Fibroblast of peridontal ligament (primary cell): Measurements from ENCODE around the gene RAB27B.
"Not testable (repeated sequence)": the region's sequence is repeated elsewhere in the genome, so short reads cannot be mapped to it uniquely, and the experiment has no call there.

ENCODE experiments used
- DNase-seq: peaks from one replicate; pipeline ENCODE4 v3.0.0-alpha.2; 2010; ENCODE audit errors: extremely low read depth

RAB27B gene

DNA sequence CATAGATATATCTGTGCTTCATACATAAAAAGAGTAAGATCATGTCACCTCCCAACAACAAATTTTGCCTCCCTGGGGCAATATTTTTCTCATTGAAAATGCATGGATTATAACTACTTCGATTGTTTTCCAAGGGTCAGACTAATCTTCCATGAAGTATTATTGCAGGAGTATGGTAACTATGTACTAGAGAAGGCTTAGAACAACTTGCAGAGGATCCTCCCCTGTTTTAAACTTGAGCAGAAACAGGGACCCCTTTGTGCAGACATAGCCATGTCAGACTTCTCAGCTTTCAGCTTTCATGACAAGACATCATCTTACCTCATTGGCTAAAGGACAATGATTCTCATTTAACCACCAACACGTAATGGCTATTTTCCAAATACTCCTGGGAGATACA lies 13.2 kb upstream of the RAB27B start:
- no peak for DNase-seq

DNA sequence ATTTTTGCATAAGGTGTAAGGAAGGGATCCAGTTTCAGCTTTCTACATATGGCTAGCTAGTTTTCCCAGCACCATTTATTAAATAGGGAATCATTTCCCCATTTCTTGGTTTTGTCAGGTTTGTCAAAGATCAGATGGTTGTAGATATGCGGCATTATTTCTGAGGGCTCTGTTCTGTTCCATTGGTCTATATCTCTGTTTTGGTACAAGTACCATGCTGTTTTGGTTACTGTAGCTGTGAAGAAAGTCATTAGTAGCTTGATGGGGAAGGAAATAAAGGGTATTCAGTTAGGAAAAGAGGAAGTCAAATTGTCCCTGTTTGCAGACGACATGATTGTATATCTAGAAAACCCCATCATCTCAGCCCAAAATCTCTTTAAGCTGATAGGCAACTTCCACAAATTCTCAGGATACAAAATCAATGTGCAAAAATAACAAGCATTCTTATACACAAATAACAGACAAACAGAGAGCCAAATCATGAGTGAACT lies 7.4 kb upstream of the RAB27B start:
- DNase-seq: not testable (repeated sequence)

DNA sequence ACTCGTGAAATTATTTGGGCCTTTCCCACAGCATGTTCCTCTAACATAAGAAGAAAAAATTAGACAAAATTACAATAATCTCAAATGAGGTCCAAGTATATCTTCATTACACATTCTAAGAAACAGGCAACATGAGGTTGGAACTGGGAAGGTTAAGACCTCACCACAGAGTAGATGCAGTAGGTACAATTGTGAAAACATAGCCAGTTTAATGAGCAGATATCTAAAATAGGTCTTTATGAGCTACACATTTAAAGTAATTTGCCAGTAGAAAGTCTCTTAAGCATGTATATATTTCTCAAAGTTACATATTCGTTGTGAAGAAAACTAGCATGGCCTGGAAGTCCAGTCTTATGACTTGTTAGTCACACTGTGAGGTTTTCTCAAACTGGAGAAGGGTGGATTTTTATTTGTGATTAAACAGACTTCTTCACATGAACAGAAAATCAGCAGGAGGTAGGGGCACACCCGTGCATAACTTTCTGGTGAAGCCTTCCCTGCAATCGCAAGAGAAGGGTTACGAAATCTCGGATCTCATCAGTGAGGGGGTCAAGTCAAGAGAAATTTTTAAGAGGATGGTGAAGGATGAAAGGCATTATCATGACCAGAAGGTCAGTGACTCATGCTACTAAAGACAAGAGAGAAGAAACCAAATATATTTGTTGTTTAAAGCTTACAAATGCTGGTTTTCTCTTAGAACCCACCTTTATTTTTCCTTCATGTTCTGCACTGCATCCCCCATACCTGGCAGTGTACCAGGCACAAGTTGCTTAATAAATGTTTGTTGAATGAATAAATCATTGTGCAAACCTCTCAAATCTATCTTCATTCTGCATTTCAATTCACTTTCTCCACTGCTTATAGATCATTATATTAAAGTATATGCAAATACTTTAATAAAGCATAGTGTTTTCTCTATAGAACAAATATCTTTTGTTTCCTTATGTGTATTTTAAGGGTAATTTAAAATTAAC lies 5.1 kb upstream of the RAB27B start:
- DNase-seq: peak; percentile 95

DNA sequence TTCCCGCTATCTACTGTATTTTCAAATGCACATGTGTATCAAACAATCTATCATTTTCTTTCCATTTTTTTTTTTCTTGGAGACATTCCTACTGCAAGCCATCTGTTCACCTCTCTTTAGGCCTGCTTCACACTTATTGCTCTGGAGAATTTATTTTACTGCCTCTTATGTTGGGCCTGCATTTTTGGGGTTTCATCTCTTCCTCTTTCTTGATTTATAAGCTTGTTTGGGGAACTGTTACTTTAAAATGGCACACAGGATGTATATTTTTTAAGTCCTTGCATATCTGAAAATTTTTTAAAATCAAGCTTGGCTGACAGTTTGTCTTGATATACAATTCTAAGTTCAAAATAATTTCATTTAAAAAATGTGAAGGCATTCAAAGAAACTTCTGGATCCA lies 3.5 kb upstream of the RAB27B start:
- DNase-seq: no peak

DNA sequence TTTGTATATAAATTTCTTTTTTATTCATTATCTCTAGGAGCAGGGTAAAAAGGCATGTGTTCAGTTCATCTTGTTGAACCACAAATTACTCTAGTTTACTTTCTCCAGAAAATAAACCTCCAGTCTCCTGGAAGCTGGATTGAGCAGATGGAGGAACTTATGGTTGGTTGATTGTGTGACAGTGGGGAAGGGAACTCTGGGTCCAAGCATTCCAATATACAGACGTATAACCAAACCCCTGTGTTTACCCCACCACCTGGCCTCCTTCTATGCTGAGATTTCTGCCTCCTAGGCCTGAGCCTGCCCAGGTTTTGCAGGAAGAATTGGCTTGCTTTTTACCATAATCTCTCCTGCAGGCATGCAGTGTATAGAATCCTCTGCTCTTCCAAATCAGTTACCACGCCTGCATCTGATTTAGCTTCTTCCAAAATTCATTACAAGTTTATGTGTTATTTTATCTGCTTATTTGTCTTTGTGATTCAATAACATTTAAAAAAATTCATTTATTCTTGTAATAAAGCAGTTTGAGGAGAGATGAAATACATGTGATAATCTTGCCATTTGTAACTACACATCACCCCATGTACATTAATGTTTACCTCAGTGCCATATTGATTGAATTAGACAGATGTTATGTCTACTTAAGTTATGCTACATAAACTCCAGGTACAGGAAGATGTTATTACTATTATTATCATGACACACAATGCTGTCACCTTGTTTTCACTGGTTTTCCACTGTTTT lies 2.5 kb upstream of the RAB27B start:
- no peak for DNase-seq

DNA sequence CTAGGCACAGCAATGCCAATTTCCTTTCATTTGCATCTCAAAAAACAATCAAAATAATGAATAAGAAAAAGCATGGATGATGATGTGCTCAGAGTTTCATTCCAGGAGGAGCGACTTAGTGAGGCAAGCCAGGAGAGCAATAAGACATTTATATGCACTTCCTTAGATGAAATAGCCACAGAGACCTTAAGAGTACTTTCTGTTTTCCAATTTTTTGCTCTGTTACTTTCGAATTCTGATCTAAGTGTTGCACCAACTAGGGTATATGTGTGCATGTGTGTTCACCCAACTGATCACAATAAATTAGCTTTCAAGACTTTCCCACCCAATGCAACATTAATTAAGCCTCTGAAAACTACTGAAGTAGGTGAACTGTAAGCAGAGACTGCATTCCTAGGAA lies 709 bp downstream of the RAB27B start:
- peak; percentile 34 for DNase-seq

DNA sequence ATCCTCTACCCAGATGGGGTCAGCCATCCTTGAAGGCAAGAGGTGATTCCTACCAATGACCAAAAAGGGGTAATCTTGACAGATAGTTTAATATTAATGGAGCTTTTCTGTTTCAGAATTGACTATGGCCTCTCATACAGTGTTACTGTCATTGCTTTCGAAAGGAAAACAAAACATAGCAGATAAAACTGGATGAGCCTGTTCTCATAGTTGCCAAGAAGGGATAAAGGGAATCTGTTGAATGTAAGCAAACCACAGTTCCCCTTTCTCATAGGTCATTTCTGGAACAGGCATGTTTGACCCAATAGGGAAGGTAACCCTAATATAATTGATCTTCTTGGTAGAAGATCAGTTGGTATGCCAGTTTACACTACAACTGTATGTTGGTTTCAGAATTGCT lies 1.6 kb downstream of the RAB27B start:
- no peak for DNase-seq

DNA sequence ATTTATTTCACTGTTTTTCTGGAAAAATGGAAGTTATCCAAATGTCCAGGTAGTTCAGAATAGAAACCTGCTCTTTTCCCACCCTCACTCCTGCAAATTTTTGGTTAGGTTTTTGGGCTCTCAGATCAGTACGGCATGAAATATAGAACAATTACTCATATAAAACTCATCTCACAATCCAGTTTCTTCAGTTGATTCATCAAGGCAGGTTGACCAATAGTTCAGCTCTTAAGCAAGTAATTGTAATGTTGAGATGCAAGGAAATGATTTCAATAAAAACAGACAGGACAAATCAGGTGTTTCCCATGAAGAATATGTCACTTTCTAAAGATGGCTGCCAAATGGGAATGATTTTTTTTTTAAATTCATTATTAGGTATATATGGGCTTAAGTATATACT lies 2.0 kb downstream of the RAB27B start:
- DNase-seq: no peak

DNA sequence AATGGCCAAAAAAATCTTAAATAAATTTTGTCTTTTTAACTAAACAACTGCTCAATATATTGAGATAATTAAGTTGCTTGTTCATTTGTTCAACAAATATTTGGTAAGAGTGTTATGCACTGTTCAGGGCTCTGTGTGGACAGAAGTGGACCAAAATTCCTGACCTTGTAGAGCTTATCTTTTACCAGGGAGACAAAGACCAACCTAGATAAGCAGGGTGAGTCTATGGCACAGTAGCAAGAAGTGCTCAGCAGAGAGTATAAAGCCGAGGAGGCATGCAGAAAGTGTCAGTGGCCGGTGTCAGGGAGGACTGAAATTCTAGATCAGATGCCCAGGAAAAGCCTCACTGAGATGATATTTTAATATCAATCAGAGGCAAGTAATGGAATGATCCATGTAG lies 2.6 kb downstream of the RAB27B start:
- no peak for DNase-seq

DNA sequence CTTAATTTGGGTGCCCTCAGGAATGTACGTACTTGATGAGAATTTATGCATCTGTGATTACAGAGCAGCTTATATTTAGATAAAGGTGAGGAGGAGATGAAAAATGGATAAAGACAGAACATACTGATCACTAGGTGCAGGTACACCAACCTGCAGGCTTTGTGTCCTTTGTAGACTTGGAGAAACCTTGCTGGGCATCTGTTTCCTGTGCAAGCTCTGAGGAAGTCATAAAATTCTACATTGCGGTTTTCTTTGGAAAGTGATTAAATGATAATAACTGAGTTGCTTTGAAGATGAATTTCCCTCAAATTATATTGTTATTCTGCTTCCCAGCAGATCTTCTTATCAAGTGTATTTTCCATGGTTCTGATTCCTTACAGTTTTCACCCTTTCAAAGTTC lies 7.7 kb downstream of the RAB27B start:
- DNase-seq: no peak

DNA sequence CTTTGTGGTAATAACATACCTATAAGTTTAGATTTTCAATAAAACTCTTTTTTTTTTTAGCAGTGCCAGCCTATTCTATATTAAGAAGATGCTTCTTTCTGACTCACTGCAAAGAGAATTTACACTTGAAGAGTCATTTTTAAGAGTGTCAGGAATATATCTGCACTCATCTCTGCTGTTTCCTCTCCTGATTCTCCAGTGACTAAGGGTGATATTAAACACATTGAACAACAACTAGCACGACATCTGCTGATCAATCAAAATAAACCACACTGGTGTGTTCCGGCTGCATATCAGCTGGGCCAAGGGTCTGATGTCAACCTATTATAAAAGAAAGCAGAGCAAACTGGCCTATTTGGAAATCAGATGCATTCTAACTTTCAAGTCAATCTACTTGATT lies 15.0 kb downstream of the RAB27B start:
- no peak for DNase-seq

DNA sequence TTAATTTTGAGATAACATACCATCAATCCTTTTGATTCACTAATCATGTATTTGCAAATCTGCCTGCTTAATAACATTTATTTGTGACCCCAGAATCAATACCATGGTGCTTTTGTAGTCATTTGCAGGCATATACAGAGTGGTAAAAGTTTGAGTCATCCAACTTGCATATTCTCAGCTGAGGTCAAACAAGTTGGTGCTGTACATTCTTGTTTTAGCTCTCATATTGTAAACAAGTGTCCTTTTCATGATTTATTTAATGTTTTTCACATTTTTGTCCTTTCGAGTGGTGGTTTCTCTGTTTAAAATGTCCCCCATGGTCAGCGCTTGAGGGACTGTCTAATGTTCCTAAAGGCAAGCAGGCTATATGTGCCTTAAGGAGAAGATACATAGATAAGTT lies 17.5 kb downstream of the RAB27B start:
- peak; percentile 49 for DNase-seq

DNA sequence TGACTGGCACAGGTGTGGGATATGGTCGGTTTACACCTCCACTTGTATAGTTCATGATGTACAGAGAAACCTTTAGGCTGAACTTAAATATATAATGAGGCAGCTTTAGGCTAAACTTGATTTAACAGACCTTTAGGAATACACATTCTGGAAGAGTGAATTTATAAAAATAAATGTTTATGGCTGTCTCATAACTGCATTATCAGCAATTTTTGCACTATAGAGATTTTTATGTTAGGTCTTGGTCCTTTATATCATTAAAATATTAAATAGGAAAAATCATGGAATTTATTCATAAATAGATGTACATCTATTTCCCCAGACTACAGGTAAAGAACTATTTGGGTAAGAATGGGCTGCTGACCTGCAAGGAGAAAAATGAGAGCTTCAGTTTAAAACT lies 19.8 kb downstream of the RAB27B start:
- no peak for DNase-seq

DNA sequence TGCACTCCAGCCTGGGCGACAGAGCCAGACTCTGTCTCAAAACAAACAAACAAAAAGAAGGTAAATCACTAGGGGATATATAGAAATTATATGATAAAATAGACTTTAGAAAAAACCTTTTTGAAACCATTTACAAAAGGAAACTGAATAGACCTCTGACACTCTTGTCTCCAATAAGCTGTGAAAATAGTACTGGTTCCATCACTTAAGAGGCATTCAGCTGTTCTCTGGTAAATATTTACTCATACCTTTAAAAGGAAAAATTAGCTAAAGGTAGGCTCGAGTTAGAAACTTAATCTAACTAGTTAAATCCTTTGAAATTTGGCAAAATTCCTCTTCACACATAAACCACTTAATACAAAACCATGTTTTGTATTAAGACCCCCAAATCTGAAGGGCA lies 21.4 kb downstream of the RAB27B start:
- DNase-seq: no peak

DNA sequence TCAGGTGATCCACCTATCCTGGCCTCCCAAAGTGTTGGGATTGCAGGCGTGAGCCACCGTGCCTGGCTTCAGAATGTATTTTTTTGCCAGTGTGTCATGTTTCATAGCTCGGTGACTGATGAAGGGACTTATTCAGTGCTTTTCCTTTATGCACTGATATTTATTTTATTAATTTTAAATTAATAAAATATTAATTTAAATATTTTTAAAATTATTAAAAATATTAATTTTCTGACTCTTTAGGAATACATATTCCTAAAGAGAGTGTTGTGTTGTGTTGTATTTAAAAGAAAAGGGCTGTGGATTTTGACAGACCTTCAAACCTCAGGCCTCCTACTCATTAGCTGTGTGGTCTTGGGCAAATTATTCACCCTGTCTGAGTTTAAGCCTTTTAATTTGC lies 22.3 kb downstream of the RAB27B start:
- no peak for DNase-seq

DNA sequence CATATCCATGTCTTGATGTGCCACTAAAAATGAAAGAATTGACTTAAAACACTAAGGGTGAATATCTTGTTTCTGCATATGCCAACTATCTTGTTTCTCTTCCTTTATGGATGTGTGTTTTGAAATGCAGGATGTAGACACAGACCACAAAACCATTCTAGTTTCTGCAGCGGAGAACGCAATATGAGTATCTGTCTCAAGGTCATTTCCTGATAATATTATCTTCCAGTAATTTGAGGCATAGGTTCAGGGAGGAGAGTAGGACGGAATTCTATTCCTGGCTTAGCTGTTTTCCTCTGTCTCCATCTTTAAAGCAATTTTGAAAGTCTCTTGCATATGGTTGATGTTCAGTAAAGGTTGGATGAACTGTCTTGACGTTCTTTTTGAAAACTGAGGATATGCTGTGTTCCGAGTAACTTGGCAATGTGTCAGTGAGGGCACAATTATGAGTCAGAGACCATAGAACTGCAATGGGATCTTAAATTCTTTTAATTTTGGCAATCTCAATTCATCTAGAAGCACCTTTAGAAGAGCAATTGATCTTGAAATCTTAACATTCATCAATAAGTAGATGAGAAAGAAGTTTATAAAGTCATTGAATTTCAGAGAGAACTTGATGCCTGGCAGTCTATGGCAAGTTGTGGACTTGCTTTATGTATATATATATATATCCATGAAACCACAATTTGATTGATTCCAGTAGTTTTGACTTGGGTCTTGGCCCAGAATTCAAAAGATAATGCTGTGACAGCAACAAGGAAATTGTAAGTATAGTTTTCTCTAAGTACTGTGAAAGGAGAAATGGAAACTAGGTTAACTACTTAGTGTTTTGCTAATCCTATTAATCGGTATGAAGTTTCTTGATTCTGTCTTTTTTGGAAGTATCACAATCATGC lies 24.8 kb downstream of the RAB27B start:
- DNase-seq: peak; percentile 31

DNA sequence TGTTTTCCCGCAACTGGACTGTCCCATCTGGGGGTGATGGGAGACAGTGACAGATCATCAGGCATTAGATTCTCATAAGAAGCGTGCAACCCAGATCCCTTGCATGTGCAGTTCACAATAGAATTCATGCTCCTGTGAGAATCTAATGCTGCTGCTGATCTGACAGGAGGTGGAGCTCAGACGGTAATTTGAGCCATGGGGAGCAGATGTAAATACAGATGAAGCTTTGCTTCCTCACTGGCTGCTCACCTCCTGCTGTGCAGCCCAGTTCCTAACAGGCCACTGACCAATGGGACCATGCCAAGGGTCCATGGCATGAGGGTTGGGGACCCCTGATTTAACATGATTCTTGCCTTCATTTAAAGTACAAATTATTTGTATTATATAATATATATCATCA lies 26.8 kb downstream of the RAB27B start:
- not testable (repeated sequence) for DNase-seq

DNA sequence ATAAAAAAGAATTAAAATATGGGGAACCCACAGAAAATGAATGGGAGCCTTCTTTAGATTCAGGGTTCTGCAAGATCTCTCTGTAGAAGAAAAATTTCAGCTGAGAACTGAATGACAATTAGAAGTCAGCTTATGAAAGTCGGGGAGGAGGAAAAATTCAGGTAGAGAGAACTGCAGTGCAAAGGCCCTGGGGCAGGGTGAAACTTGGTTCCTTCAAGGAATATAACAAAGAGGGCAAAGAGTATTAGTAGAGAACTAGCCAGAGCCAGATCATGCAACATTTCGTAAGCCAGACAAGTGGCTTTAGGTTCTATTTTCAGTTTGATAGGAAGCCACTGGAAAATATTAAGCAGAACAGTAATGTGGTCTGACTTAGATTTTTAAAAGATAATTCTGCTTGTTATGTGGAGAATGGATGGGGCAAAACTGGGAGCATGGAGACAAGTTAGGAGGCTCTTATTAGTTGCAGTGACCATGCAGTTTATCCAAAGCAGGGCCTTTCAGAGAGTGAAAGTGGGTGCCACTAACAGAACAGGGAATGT lies 27.9 kb downstream of the RAB27B start:
- no peak for DNase-seq

DNA sequence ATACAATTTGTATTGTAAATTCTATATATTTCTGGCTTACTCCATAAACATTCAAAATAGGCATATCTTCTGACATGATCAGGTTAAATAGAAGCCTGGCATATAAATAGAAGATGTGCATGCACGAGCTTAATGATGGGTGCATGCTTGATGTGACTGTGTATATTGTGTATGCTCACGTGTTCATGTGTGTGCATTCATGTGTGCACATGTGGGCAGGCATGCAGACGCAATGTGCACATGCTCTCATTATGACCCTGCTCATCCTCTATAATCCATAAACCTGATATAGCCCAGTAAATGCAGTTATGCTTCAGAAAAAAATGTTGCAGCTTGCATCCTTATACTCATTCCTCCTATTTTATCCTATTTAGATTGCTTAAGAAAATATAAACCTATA lies 29.2 kb downstream of the RAB27B start:
- DNase-seq: no peak

DNA sequence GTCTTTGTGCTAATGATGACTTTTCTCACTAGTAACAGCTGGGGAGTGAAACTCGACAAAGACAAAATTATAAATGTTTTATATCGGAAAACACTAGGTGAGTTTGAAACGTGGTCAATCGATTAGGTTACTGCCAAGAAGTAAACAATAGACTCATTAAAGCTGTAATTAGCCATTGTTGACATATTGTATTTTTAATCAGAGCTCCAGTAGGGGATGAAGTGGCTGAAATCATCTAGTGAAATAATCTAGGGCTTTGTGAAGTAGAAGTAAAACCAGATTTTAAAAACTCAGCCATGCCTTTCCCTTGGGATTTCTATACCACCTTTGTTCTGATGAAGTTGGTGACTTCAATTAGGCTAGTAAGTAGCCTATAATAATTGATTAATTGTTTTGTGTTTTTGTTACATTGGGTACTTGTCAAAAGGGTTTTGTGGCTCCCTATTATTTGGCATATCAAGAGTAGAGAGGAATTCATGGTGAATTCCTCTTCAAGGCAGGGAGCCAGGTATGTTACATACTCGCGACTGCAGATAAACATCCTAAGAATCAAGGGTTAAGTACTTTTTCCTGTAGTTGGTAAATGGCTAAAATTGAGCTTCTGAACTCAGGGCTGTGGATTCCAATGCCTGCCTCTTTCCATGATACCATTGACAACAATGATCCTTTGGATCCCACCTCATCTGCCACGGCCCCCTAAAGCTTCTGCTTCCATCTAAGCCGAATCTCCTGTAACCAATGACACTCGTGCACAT lies 31.6 kb downstream of the RAB27B start:
- no peak for DNase-seq

DNA sequence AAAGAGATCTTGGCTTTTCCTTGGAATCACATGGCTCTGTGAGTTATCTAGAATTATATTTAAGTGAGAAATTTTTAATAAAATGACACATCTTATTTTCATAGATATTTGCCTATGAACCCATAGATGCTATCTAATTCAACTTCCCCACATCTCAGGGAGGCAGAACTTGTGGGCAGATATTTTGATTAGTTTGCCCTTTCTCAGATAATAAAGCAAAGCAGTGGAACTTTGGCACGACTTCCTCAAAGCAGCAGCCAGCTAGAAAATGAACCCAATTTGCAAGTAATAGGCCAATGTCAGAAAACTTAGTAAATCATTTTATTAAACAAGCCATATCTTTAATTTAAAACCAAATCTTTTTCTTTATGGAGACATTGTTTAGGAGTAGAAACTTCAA lies 32.7 kb downstream of the RAB27B start:
- no peak for DNase-seq
